GM18951 (cell line): Measurements from ENCODE around the gene MUC4.
"Not testable (repeated sequence)": the region's sequence is repeated elsewhere in the genome, so short reads cannot be mapped to it uniquely, and the experiment has no call there.

Experiments used
- POLR2A ChIP-seq: IDR thresholded peaks from 4 replicates; pipeline ENCODE4 v1.6.1; 2011; ENCODE audit warnings: mild to moderate bottlenecking; ENCODE audit not compliant: insufficient read length, insufficient read depth; ENCODE audit errors: extremely low read depth
- in situ Hi-C: fragments of 300-500 bp; cut with MboI; formaldehyde crosslinking; loops from one replicate; pipeline ENCODE4 v1.12.0; 2022; ENCODE audit warnings: low sequenced_read_pairs, mixed read lengths, inconsistent platforms; ENCODE audit not compliant: unreplicated experiment

MUC4 gene

DNA sequence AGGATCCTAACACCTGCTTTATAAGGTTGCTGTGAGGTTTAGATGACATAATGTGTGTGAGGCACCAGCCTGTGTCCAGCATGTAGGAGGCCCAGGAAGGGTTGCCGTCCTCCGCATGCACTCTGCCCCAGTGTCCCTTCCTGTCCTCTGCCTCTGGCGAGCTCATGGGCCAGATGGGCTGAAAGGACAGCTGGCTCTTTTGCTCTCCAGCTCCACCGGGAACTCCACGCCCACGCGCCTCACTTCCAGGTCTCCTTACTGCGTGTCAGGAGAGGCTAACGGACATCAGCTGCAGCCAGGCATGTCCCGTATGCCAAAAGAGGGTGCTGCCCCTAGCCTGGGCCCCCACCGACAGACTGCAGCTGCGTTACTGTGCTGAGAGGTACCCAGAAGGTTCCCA is 78.8 kb downstream of the MUC4 start:
- in situ Hi-C loops = no loop called here
- no peak for TF ChIP-seq POLR2A

GRCh38 chr3:195731356-195731905 is 80.3 kb downstream of the MUC4 start:
- in situ Hi-C loops = no loop called here
- no peak for TF ChIP-seq POLR2A

- in situ Hi-C loops = no loop called here
- no peak for TF ChIP-seq POLR2A
Observed at GRCh38 chr3:195729476-195730251, 82.1 kb downstream of the MUC4 start.

- in situ Hi-C loops = not testable (repeated sequence)
Observed at GRCh38 chr3:195728789-195729188, 82.9 kb downstream of the MUC4 start.

DNA sequence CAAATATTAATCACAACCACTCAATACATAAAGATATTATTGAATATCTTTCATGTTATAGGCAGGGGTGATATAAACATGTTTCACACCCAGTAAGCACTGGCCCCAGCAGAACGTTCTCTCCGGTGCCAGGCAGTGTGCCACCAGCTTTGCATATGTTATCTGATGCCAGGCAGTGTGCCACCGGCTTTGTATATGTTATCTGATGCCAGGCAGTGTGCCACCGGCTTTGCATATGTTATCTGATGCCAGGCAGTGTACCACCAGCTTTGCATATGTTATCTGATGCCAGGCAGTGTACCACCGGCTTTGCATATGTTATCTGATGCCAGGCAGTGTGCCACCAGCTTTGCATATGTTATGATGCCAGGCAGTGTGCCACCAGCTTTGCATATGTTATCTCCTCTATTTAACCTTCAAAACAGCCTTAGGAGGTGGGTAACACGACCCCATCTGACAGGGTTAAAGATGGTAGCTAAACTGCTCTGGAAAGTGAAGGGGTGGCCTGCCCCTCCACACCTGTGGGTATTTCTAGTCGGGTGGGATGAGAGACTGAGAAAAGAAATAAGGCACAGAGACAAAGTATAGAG is 84.0 kb downstream of the MUC4 start:
- in situ Hi-C loops = no loop called here
- no peak for TF ChIP-seq POLR2A

GRCh38 chr3:195725916-195726740 is 85.6 kb downstream of the MUC4 start:
- in situ Hi-C loops = not testable (repeated sequence)

GRCh38 chr3:195724363-195724762 is 87.4 kb downstream of the MUC4 start:
- in situ Hi-C loops = not testable (repeated sequence)

DNA sequence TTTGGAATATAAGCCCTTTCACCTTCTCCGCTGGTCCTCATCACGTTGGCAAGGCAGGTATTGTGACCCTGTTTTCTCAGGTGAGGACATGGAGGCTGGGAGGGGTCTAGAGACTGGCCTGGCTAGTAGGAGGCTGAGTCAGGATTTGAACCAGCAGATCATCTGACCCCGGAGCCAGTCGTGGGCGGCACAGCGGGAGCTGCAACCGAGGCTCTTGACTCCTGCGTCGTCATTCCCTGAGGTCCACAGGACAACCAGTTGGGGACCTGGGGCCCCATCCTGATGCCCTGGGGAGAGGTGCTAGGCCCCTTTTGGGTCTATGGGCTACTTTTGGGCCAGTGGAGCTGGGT is 88.8 kb downstream of the MUC4 start:
- in situ Hi-C loops = not testable (repeated sequence)

DNA sequence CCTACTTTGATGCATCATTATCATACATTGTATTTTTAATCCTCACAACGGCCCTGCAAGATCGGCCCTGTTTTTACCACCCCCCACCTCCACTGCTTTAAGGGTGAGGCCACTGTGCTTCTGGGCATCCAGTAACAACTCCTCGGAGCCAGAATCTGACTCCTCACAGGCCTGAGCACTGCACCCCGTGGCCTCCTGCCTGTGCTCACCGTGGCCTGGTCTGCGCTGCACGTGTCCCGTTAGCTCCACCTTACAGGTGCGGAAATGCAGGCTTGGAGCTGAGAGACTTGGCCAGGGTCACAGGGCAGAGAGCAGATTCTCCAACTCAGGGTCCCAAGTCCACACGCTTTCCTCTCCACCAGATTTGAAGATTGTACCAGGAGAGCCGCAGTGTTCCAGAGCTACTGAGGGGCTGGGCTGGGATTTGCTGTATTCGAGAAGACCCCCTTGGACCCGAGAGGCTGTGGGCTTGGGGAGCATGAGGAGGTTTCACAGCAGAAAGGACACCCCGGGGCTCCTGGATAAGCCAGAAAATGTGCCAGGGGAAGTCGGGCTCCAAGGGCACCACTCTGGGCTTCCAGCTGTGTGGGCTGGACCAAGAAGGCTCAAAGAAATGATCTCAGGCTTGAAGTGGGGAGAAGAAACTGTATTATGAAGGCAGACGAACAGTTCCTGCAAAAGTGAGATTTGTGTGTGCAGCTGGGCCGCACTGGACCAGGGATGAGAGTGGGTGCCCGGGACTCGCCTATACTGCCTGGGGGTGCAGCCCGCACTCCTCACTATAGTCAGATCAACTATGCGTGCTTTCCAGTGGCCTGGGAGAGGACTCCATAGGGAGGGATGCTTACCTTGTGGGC is 89.4 kb downstream of the MUC4 start:
- in situ Hi-C loops = not testable (repeated sequence)

- in situ Hi-C loops = not testable (repeated sequence)
Observed at GRCh38 chr3:195720831-195721506, 90.8 kb downstream of the MUC4 start, which contains the start of gene MUC20. TSS of gene MUC20 (plus strand) at chr3:195720978. CDS start at chr3:195721008, 30 bp downstream.

DNA sequence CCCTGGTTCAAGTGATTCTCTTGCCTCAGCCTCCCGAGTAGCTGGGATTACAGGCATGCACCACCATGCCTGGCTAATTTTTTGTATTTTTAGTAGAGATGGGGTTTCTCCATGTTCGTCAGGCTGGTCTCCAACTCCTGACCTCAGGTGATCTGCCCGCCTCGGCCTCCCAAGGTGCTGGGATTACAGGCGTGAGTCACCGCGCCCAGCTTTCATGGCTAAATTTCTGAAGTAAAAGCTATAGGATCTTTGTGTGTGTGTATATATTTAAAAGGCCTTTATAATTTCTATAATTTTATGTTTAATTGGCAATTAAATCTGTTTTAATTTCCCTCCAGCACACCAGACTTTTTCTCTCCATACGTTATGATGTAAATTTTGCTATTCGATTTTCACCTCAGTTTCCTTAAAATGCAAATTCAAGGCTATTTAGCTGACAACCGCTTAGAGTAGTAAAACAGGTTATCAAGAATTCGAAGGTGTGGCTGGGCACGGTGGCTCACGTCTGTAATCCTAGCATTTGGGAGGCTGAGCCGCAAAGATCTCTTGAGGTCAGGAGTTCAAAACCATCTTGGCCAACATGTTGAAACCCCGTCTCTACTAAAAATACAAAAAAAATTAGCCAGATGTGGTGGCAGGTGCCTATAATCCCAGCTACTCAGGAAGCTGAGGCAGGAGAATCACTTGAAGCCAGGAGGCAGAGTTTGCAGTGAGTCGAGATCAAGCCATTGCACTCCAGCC is 92.0 kb downstream of the MUC4 start:
- in situ Hi-C loops = loop anchor here (5.0 kb wide), 1 partner anchor 102 kb away; no protein-coding TSS in a partner anchor

DNA sequence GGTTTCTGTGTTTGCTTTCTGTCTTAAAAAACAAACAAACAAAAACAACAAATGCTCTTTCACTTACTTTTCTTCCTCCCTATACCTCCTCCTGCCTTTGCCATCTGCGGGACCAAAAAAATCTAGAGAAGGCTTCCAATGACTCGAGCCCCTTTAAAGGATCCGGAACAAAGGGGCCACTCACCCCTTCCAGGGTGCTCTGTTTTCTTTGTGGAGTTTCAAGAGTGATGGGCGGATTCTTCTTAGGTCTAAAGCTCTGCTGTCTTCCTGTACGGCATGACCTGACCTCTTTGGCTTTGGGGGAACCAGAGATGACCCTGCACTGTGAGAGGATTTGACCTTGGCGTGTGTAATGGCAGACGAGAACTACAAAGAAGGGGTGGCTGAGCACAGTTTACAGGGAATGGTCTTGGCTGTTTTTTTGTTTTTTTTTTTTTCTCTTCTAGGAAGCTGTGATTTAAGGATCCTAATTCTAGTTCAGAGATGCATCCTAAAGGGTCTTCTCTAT is 93.2 kb downstream of the MUC4 start:
- TF ChIP-seq POLR2A = no peak
- in situ Hi-C loops = loop anchor here (5.0 kb wide), 1 partner anchor 101 kb away; no protein-coding TSS in a partner anchor
